RWPE2 (cell line): Measurements from ENCODE around the gene LRRC14B.

Source experiments
- ATAC-seq: fragments of 200-7000 bp; cut with Tn5 transposase; 3 replicates; pipeline ENCODE4 v1.9.1; 2021; ENCODE audit warnings: low read depth
- DNase-seq: peaks from one replicate; pipeline ENCODE4 v3.0.0-alpha.2; 2020; ENCODE audit warnings: low spot score
- H3K27ac ChIP-seq: fragments of 450-650 bp; 2 replicates; pipeline ENCODE4 v1.5.1; 2017; ENCODE audit warnings: mild to moderate bottlenecking; ENCODE audit not compliant: poor library complexity, severe bottlenecking
- H3K27me3 ChIP-seq: fragments of 250-450 bp; sonication (Bioruptor Pico); 2 replicates; pipeline ENCODE4 v1.5.1; 2021; ENCODE audit warnings: mild to moderate bottlenecking, moderate library complexity; ENCODE audit not compliant: insufficient read depth, poor library complexity, severe bottlenecking
- H3K36me3 ChIP-seq: fragments of 250-450 bp; sonication (Bioruptor Pico); 2 replicates; pipeline ENCODE4 v1.5.1; 2020; ENCODE audit warnings: low read depth, mild to moderate bottlenecking, moderate library complexity
- H3K4me1 ChIP-seq: fragments of 250-450 bp; sonication (Bioruptor Pico); 2 replicates; pipeline ENCODE4 v1.5.1; 2021; ENCODE audit warnings: mild to moderate bottlenecking, moderate library complexity; ENCODE audit not compliant: insufficient read depth, poor library complexity, severe bottlenecking
- H3K4me3 ChIP-seq: fragments of 250-450 bp; sonication (Bioruptor Pico); 2 replicates; pipeline ENCODE4 v1.5.1; 2021; ENCODE audit warnings: mild to moderate bottlenecking, moderate library complexity; ENCODE audit not compliant: severe bottlenecking
- H3K9me3 ChIP-seq: fragments of 250-450 bp; sonication (Bioruptor Pico); 2 replicates; pipeline ENCODE4 v1.5.1; 2021; ENCODE audit warnings: mild to moderate bottlenecking, moderate library complexity; ENCODE audit not compliant: severe bottlenecking
- TF ChIP-seq, protein P1 (sequence below): fragments of 450-650 bp; IDR thresholded peaks from one replicate; pipeline ENCODE4 v1.5.1; 2017; ENCODE audit warnings: mild to moderate bottlenecking, moderate library complexity; ENCODE audit not compliant: poor library complexity, severe bottlenecking

The LRRC14B gene

DNA sequence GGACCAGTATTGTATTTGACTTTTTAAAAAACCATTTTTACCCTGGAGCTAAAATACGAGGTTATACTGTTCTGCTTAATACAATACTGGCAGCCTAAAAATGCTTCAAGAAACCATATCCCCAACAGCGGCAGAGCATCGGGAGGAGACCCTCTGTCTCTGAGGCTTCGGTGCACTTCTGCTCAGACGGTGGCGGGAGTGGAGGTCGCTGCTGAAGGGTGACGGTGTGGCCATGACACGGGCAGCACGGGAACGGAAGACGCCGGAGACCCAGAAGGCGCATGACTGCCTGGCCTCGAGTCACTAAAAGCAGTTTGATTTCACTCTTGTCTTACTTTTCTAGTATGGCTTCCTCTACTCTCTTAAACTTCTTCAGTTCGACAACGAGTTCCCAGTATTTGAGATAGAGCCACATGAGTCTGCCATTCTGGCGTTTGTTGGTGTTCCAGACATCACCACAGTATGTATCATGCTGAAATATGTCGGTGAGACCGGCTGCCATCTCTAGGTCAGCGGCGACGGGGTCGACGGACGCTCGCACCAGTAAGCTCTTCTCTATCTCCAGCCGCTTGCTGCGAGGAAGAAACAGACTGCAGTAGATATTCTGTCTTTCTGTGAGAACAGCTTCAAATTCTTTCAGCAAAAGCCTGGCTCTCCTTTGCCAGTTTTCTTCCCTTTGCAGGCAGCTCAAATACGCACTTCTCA lies 13.8 kb downstream of the LRRC14B start:
- Histone ChIP-seq H3K4me1 (no peaks in the 10 kb centered on the region), H3K9me3 (no peaks in the 10 kb centered on the region), H3K27ac (no peak overlapping the region), H3K4me3 (no peak overlapping the region), H3K27me3 (no peaks in the 10 kb centered on the region), H3K36me3 (peaks cover 26% of the 10 kb centered on the region)
- ATAC-seq, result no peak
- no peak for DNase-seq
- TF ChIP-seq, protein P1, sequence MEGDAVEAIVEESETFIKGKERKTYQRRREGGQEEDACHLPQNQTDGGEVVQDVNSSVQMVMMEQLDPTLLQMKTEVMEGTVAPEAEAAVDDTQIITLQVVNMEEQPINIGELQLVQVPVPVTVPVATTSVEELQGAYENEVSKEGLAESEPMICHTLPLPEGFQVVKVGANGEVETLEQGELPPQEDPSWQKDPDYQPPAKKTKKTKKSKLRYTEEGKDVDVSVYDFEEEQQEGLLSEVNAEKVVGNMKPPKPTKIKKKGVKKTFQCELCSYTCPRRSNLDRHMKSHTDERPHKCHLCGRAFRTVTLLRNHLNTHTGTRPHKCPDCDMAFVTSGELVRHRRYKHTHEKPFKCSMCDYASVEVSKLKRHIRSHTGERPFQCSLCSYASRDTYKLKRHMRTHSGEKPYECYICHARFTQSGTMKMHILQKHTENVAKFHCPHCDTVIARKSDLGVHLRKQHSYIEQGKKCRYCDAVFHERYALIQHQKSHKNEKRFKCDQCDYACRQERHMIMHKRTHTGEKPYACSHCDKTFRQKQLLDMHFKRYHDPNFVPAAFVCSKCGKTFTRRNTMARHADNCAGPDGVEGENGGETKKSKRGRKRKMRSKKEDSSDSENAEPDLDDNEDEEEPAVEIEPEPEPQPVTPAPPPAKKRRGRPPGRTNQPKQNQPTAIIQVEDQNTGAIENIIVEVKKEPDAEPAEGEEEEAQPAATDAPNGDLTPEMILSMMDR, result no peak

DNA sequence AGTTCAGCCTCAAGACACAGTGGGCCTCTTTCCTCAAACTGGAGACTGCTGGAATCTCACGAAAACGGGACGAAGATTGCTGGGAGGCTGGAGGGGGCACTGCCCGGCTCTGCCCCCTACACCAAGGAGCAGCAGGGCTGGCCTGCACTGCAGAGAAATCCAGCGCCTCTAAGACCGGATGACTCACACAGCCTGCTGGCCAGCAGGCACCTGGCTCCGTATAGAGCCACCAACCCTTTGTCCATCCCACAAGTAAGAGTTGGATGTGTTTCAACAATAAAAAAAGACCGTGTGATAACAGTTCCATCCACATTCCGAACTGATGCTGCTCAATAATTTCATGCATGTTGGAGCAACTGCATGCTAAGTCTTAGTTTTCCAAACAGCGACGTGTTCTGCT lies 15.1 kb downstream of the LRRC14B start:
- no peak overlapping the region for H3K27ac ChIP-seq
- H3K27me3 ChIP-seq, result no peaks in the 10 kb centered on the region
- H3K4me3 ChIP-seq, result no peak overlapping the region
- no peaks in the 10 kb centered on the region for H3K9me3 ChIP-seq
- ATAC-seq, result no peak
- H3K36me3 ChIP-seq, result peaks cover 26% of the 10 kb centered on the region
- H3K4me1 ChIP-seq, result no peaks in the 10 kb centered on the region
- TF ChIP-seq, protein P1, result no peak
- DNase-seq, result no peak

DNA sequence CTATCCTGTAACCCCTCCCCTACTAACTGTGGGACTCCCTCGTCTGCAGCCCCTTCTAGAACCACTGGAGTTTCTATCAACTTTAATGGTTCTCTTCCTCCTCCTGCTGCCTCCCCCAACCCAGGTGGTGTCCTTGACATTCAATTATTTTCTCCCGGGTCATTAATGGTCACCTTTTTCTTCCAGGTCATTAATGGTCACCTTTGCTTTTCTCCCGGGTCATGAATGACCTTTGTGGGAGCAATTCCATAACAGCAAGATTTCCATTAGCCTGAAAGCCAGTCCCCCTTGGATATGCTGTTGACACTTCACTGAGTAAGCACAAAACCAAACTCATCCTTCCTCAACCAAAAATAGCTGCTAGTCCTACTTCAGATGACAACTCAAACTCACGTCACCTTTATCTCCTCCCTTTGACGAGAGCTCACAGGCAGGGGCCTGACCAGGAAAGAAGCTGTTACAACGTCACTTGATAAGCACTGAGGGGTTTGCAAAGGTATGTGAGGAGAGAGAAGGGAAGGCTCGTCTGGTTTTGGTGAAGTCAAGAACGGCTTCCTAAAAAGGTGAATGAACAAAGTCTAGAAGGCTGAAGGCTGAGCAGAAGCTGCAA lies 15.7 kb downstream of the LRRC14B start:
- H3K27me3 ChIP-seq, result no peaks in the 10 kb centered on the region
- DNase-seq, result no peak
- no peak overlapping the region for H3K4me3 ChIP-seq
- no peaks in the 10 kb centered on the region for H3K4me1 ChIP-seq
- H3K36me3 ChIP-seq, result peaks cover 26% of the 10 kb centered on the region
- TF ChIP-seq, protein P1, result no peak
- no peak for ATAC-seq
- H3K27ac ChIP-seq, result no peak overlapping the region
- H3K9me3 ChIP-seq, result no peaks in the 10 kb centered on the region

DNA sequence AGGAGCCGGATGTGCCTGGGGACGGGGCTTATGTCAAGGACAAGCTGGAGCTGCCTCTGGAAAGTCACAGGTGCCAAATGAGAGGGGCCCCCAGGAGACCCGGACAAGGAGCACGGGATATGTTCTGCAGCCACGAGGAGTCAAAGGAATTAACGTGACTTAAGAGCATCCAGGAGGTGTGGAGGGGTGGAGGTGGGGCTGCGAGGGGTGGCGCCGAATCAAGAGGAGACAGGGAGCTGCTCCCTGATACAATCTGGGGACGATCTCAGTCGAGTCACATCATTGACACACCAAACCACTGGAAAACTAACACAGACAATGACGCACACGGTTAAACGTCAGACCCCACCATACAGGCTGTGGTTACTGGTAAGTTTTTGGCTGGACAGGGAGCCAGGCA lies 16.3 kb downstream of the LRRC14B start:
- no peak overlapping the region for H3K27ac ChIP-seq
- H3K4me1 ChIP-seq, result no peaks in the 10 kb centered on the region
- no peak for ATAC-seq

More for the DNA sequence above, 16.3 kb downstream of the LRRC14B start:
- Histone ChIP-seq H3K4me3 (no peak overlapping the region), H3K9me3 (no peaks in the 10 kb centered on the region), H3K27me3 (no peaks in the 10 kb centered on the region), H3K36me3 (peaks cover 26% of the 10 kb centered on the region)
- TF ChIP-seq, protein P1, result no peak
- DNase-seq, result no peak
